ES-I3 (cell line): ENCODE measurements around the gene TSPAN4.

Source experiments
- H3K36me3 ChIP-seq: 2 replicates; pipeline ENCODE4 v1.6.1; 2013; ENCODE audit warnings: mild to moderate bottlenecking, low read length, control low read depth, moderate library complexity; ENCODE audit not compliant: insufficient read depth
- H3K4me1 ChIP-seq: 2 replicates; pipeline ENCODE4 v1.6.1; 2013; ENCODE audit warnings: mild to moderate bottlenecking, control low read depth, low read length; ENCODE audit not compliant: insufficient read depth
- H3K9ac ChIP-seq: 2 replicates; pipeline ENCODE4 v1.6.1; 2013; ENCODE audit warnings: low read depth, mild to moderate bottlenecking, low read length, moderate library complexity
- H3K9me3 ChIP-seq: 2 replicates; pipeline ENCODE4 v1.6.1; 2013; ENCODE audit warnings: mild to moderate bottlenecking, low read length, moderate library complexity; ENCODE audit not compliant: control insufficient read depth, insufficient read depth

TSPAN4 gene

DNA sequence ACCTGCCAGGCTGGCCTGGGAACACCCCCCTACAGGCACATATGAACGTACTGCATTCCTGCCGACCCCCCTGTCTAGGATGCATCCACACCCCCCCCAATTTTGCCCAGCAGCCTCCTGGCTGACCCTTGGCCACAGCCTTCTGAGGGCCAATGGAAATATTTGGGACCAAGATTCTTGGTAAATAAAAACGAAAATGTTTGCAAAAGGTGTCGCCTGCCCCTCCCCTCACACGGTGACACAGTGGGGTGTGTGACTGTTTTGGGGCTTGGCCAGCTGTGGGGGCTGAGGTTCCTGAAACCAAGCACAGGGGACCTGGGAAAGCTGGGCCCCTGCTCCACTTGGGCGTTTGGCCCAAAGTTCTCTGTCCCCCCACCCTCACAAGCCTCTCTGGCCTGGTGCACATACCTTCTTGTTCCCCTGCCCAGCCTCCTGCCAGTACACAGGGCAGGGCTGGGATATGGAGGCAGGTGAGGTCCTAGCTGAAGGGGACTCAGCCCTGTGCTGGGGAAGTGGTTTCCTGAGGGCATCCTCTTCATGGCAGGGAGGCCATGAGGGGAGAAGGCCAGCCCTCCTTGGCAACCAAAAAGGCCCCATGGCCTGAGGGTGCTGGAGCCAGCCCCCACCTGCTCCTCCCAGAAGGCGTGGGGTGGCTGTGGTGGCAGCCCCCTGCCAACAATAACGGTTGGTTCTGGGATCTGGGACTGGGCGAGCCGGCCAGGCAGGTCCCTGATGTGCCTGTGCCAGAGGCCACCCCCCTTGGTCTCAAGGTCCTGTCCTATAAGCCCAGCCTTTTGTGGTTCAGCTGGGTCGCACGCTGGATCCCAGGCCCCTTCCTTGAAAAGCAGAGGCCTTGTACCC is 17.1 kb upstream of the TSPAN4 start:
- no peaks in the 10 kb centered on the region for H3K36me3 ChIP-seq
- H3K4me1 ChIP-seq = peaks cover 11% of the 10 kb centered on the region
- no peaks in the 10 kb centered on the region for H3K9me3 ChIP-seq
- H3K9ac ChIP-seq = no peak overlapping the region

DNA sequence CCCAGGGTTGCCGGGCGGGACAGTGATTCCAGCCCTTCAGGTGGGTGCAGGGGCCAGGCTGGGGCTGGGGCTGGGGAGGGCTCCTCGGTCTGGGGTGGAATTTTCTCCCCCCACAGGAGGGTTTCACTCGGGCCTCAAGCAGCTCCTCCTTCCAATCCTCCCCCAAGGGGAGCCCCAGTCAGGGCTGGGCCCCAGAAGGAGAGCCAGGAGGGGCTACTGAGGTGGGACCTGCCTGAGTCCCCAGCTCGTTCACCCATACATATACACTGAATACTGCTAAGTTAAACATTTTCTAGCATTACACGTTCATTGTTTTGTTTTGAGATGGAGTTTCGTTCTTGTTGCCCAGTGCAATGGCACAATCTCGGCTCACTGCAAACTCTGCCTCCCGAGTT is 16.4 kb upstream of the TSPAN4 start:
- H3K9ac ChIP-seq = no peak overlapping the region; the same call in 1 of the 2 replicates
- peaks cover 12% of the 10 kb centered on the region for H3K4me1 ChIP-seq
- no peaks in the 10 kb centered on the region for H3K9me3 ChIP-seq
- H3K36me3 ChIP-seq = no peaks in the 10 kb centered on the region

GRCh38 chr11:826836-827145 is 15.9 kb upstream of the TSPAN4 start:
- Histone ChIP-seq H3K4me1 (peaks cover 18% of the 10 kb centered on the region), H3K9me3 (no peaks in the 10 kb centered on the region), H3K36me3 (no peaks in the 10 kb centered on the region), H3K9ac (peak overlapping the region; percentile 70)

- H3K9ac ChIP-seq = peak overlapping the region; percentile 70
- no peaks in the 10 kb centered on the region for H3K36me3 ChIP-seq
- peaks cover 22% of the 10 kb centered on the region for H3K4me1 ChIP-seq
- H3K9me3 ChIP-seq = no peaks in the 10 kb centered on the region
Measured at GRCh38 chr11:827146-827896, 15.3 kb upstream of the TSPAN4 start.

DNA sequence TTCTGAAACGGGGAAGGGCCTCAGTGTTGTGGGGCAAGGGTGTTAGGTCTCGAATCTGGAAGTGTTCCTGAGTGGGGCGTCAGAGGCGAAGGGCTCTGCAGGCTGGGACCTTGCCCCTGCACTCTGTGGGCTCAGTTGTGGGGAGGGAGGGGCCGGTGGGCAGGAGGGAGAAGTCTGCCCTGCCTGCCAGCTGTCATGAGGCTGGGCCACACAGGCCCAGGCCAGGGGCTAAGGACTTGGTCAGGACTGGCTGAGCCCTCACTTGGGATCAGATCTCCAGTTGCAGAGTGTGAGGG is 14.8 kb upstream of the TSPAN4 start, which contains the start of gene CRACR2B:
Gene CRACR2B, plus strand, starts transcription at position 23 of the 296 bp plus-strand sequence. CDS start 689 bp downstream, outside the sequence.
- Histone ChIP-seq H3K9ac (peak within 1 kb of the TSS; percentile 70), H3K9me3 (no peaks in the 10 kb centered on the region), H3K4me1 (peaks cover 22% of the 10 kb centered on the region), H3K36me3 (no peaks in the 10 kb centered on the region)

DNA sequence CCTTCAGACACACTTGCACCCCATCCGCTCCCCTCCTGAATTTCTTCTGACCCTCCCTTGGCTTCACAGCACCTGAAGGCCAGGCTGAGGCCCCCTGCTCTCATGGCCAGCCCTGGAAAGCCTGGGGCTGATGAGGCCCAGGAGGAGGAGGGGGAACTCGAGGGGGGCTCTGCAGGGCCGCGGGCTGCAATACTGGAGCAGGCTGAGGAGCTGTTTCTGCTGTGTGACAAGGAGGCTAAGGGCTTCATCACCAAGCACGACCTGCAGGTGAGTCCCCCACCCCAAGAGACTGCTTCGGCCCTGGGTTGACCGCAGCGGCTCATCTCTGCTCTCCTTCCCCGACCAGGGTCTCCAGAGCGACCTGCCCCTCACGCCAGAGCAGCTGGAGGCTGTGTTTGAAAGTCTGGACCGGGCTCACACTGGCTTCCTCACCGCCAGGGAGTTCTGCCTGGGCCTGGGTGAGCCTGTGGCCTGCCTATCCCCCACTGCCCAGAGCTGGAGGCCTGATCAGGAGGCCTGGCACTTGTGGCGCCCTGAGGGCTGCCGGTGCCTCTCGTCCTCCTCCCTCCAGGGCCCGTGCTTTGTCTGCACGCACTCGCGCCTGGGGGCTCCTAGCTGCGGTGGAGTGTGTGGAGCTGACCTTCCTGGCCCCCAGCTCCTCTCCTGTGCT is 14.0 kb upstream of the TSPAN4 start:
- H3K36me3 ChIP-seq = no peaks in the 10 kb centered on the region
- peak overlapping the region; percentile 53; the same call in 1 of the 2 replicates for H3K9ac ChIP-seq
- no peaks in the 10 kb centered on the region for H3K9me3 ChIP-seq
- H3K4me1 ChIP-seq = peaks cover 22% of the 10 kb centered on the region

GRCh38 chr11:829176-829846 is 13.3 kb upstream of the TSPAN4 start:
- Histone ChIP-seq H3K4me1 (peaks cover 22% of the 10 kb centered on the region), H3K9me3 (no peaks in the 10 kb centered on the region), H3K9ac (peak overlapping the region; percentile 53), H3K36me3 (no peaks in the 10 kb centered on the region)

DNA sequence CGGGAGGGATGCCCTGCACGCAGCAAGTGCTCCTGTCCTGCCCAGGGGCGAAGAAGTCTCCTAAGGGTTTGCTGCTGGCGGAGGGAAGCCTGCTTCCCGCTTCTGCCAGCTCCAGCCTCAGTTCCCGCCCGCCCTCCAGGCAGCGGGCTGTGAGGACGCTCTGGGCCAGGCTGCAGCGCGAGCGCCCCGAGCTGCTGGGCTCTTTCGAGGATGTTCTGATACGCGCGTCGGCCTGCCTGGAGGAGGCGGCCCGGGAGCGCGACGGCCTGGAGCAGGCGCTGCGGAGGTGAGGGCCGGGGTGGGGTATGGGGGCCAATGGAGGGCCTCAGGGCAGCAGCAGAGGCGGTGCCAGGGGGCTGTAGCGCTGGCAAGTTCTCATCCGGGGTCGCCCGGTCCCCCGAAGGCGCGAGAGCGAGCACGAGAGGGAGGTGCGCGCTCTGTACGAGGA is 12.8 kb upstream of the TSPAN4 start:
- H3K36me3 ChIP-seq = no peaks in the 10 kb centered on the region
- H3K9me3 ChIP-seq = no peaks in the 10 kb centered on the region
- peak overlapping the region; percentile 53; the same call in 1 of the 2 replicates for H3K9ac ChIP-seq
- H3K4me1 ChIP-seq = peaks cover 22% of the 10 kb centered on the region

- no peaks in the 10 kb centered on the region for H3K9me3 ChIP-seq
- H3K4me1 ChIP-seq = peaks cover 22% of the 10 kb centered on the region
- H3K36me3 ChIP-seq = no peaks in the 10 kb centered on the region
- peak overlapping the region; percentile 53; the same call in 1 of the 2 replicates for H3K9ac ChIP-seq
Measured at GRCh38 chr11:830295-831117, 12.1 kb upstream of the TSPAN4 start.

- no peaks in the 10 kb centered on the region for H3K9me3 ChIP-seq
- peak overlapping the region; percentile 53; the same call in 1 of the 2 replicates for H3K9ac ChIP-seq
- no peaks in the 10 kb centered on the region for H3K36me3 ChIP-seq
- peaks cover 22% of the 10 kb centered on the region for H3K4me1 ChIP-seq
Measured at GRCh38 chr11:831118-831864, 11.4 kb upstream of the TSPAN4 start.

DNA sequence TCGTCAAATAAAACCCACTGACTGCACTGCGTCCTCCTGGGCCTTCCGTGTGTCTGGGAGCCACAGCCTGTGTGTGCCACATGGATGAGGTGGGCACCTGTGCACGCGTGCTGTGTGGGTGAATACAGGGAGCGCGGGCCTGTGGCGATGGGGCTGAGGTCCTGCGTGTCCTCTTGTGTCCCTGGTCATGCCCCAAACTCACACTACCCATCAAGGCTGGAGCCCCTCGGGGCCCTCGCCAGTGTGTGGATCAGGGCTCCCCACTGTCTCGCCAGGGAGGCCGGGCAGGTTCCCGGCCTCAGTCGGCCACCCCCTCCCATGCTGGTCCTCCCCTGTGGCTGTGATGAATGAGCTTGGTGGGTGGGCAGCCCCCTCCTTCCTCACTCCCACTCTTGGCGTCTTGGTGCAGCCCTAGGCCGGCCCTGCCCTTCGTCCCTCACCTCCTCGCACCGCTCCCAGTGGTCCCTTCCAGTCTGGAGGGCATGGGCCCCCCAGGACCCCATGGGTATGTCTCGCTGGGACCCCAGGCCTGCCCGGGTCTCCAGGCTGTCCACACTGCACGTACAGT is 10.6 kb upstream of the TSPAN4 start:
- no peaks in the 10 kb centered on the region for H3K36me3 ChIP-seq
- peak overlapping the region; percentile 38 for H3K9ac ChIP-seq
- H3K9me3 ChIP-seq = no peaks in the 10 kb centered on the region
- H3K4me1 ChIP-seq = peaks cover 22% of the 10 kb centered on the region

DNA sequence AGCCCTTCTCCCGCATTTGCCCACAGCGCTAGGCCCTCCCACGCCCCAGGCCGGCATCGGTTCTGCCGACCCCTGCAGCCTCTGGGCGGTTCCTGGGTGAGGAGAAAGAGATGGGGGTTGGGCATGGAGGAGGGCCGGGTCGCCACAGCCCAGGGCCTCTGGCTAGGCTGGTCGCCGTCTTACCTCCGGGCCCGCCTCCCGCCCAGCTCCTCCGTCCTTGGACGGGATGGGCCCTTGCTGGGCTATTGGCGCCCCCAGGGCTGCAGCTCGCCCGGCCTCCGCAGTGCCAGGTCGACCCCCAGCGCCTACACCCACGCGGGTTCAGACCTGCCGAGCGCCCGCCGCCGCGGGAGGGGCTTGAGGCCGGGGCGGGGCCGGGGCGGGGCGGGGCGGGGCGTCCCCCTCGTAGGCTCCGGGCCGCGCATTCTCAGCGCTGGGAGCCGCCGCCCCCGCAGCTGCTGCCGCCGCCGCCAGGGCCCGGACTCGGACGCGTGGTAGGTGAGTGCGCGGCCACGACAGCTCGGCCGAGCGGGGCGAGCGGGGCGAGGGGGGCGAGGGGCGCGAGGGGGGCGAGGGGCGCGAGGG is 10.0 kb upstream of the TSPAN4 start, which contains the start of gene CD151:
Gene CD151, plus strand, starts transcription at position 424 of the 585 bp plus-strand sequence. CDS start 3,118 bp downstream, outside the sequence.
- Histone ChIP-seq H3K9me3 (no peaks in the 10 kb centered on the region), H3K9ac (peak within 1 kb of the TSS; percentile 79), H3K4me1 (peaks cover 22% of the 10 kb centered on the region), H3K36me3 (0 out of 2 replicates have a peak, but pooled peaks cover under 1% of the 10 kb centered on the region)
